Thyroid gland (tissue), 4 donors: ENCODE results near the gene ZMAT3. TPM values are rescaled to one million over a fixed set of nuclear protein-coding genes. Genes with fewer than 3 reads are reported as not detected.
A peak's percentile ranks its signal among the peaks of the same experiment; 100 is the strongest.

Experiments
- DNase-seq, 2 donors: peaks; one replicate each; pipeline ENCODE4 v3.0.0-alpha.2; 2019
- H3K27ac ChIP-seq, 3 donors: fragments of 200-600 bp; sonication (generic); 1 replicate in 2 of 3; 2 replicates in 1 of 3; pipeline ENCODE4 v1.5.1; 2016 to 2019; ENCODE audit warnings: mild to moderate bottlenecking in 1 of 3, moderate library complexity in 1 of 3
- H3K27me3 ChIP-seq: fragments of 200-600 bp; sonication (generic); one replicate; pipeline ENCODE4 v1.5.1; 2019
- H3K36me3 ChIP-seq, 2 donors: fragments of 200-600 bp; sonication (generic); one replicate each; pipeline ENCODE4 v1.5.1; 2016 to 2019
- H3K4me1 ChIP-seq, 2 donors: fragments of 200-600 bp; sonication (generic); one replicate each; pipeline ENCODE4 v1.5.1; 2017 to 2019
- H3K4me3 ChIP-seq, 3 donors: fragments of 200-600 bp; sonication (generic); replicated peaks in 1 of 3; 1 replicate in 2 of 3; 2 replicates in 1 of 3; pipeline ENCODE4 v1.5.1; 2016; ENCODE audit warnings: mild to moderate bottlenecking in 1 of 3
- H3K9me3 ChIP-seq: fragments of 200-600 bp; sonication (generic); one replicate; pipeline ENCODE4 v1.5.1; 2017
- CTCF ChIP-seq, 6 experiments: fragments of 200-600 bp in 3 of 6; fragments of 450-650 bp in 3 of 6; sonication (generic) in 3 of 6; IDR thresholded peaks; one replicate each; pipeline ENCODE4 v1.5.1; 2016 to 2019; ENCODE audit warnings: antibody characterized with exemption in 6 of 6, mild to moderate bottlenecking in 2 of 6, inconsistent platforms in 1 of 6, moderate library complexity in 1 of 6
- POLR2A ChIP-seq, 2 donors: fragments of 450-650 bp; IDR thresholded peaks; one replicate each; pipeline ENCODE4 v1.6.1; 2017; ENCODE audit warnings: antibody characterized with exemption in 2 of 2, mild to moderate bottlenecking in 2 of 2, moderate library complexity in 1 of 2
- whole genome bisulfite sequencing, 2 donors: methylation state at CpG; one replicate each; pipeline ENCODE4 v1.1.5; 2017; 5-methylcytosine and 5-hydroxymethylcytosine counted together
- intact Hi-C: fragments of 100-400 bp; cut with DNase I; formaldehyde crosslinking; loops from one replicate; pipeline ENCODE4 v1.15.1; 2023
- total RNA-seq, 4 donors: library from RNA; depleted of rRNA; stranded (reverse); fragments of >200 nt; gene quantifications; one replicate each; pipeline ENCODE4 v1.2.3, GENCODE V29; 2016

ZMAT3 gene
- total RNA-seq, 4 donors from 2014 or later, result 11.6 to 15.8 (median 13.1) TPM

DNA sequence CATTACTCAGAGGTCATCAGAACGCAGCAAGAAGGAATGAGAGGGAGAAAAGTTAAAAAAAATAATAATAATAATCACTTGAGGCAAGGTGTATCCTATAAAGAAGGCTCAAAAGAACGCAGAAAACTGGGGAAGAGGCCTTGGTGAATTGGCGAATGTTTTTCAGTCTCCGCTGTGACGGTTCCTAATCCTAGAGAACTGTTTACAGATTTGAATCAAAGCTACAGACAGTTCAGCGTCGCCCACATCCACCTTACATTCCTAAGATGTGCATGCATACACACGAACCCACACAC, 634 bp downstream of the ZMAT3 start:
- no peaks in the 10 kb centered on the region for H3K27me3 ChIP-seq
- H3K36me3 ChIP-seq, result peaks cover 7 to 10% of the 10 kb centered on the region in 2 donors
- peaks cover 0 to 4% of the 10 kb centered on the region in 2 donors for H3K4me1 ChIP-seq
- no peak for TF ChIP-seq CTCF (IDR thresholded peaks at IDR 0.05)
- no peak for TF ChIP-seq POLR2A (IDR thresholded peaks at IDR 0.05)
- peak overlapping the region; percentile 36 to 77 (median 73) for H3K4me3 ChIP-seq
- WGBS, 2 donors, result 19 to 27% methylated on average over 8 of the region's 8 CpGs
- no peaks in the 10 kb centered on the region for H3K9me3 ChIP-seq
- peak overlapping the region in 2 of 3 donors; percentile 83 to 86 for H3K27ac ChIP-seq
- intact Hi-C loops, result no loop called here
- DNase-seq, result no peak

- intact Hi-C loops, result no loop called here
Observed at GRCh38 chr3:179069762-179070390, 1.7 kb downstream of the ZMAT3 start.

DNA sequence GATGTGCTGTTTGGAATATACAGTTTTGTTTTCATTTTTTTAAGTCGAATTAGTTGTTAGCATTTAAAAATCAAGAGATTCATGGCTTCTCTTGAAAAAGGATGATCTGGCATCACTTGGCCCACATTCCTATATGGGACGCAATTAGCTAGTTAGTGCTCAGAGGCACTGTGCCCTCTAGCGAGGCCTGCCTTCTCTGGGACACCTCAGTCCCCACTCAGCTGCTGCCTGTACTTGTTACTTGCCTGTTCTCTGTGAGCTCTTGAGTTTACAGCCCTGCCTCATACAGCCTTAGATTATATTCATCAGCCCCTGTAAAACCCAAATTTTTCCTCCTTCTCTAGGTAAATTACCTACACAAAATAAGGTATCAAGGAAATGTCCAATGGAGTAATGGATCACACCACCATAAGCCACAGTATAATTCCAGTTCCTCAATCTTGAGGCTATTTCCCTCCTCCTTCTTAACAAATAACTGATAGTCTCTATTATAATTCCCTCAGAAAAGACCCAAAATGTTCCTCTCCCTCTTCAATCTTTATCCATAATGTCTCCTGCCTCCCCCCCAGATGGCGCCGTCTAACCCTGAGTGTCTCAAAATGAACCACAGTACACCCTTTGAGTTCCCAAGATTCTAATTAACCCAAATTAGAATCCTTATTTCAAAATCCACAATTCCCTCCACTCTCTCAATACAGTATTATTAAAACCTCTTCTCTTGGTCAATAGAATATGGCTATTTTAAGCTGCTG, 2.7 kb downstream of the ZMAT3 start:
- Histone ChIP-seq H3K27ac (no peak overlapping the region), H3K9me3 (no peaks in the 10 kb centered on the region), H3K27me3 (no peaks in the 10 kb centered on the region), H3K4me3 (no peak overlapping the region), H3K36me3 (peaks cover 7 to 12% of the 10 kb centered on the region in 2 donors), H3K4me1 (peaks cover 0 to 4% of the 10 kb centered on the region in 2 donors)
- DNase-seq, result no peak
- intact Hi-C loops, result no loop called here
- TF ChIP-seq CTCF (IDR thresholded peaks at IDR 0.05) (no peak), POLR2A (IDR thresholded peaks at IDR 0.05) (no peak)
- WGBS, 2 donors, result 90 to 93% methylated on average over 5 of the region's 5 CpGs

More at GRCh38 chr3:179069762-179070390, 1.7 kb downstream of the ZMAT3 start:
- TF ChIP-seq CTCF (IDR thresholded peaks at IDR 0.05) (no peak), POLR2A (IDR thresholded peaks at IDR 0.05) (no peak)
- peaks cover 0 to 4% of the 10 kb centered on the region in 2 donors for H3K4me1 ChIP-seq
- no peak overlapping the region for H3K27ac ChIP-seq
- H3K36me3 ChIP-seq, result peaks cover 7 to 10% of the 10 kb centered on the region in 2 donors
- 82 to 83% methylated on average over 1 of the region's 1 CpG for WGBS, 2 donors
- H3K9me3 ChIP-seq, result no peaks in the 10 kb centered on the region
- no peaks in the 10 kb centered on the region for H3K27me3 ChIP-seq
- H3K4me3 ChIP-seq, result no peak overlapping the region
- no peak for DNase-seq

DNA sequence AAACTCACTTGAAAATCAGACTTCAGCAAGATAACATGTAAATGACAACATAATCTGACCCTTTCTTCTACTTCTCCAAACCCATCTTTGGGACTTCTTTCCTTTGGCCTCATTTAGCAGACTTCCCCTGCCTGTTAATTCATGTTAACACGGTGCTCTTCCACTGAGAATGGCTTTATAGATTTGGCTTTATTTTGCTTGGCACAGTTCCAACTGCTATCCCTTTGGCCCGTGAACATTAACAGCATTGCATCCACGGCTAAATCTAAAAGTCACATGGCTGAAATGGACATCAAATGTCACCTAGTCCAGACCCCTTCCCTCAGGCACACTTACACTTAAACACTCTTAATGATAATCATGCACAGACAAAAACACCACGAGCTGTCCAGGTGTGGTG, 3.8 kb downstream of the ZMAT3 start:
- Histone ChIP-seq H3K4me1 (peaks cover 0 to 4% of the 10 kb centered on the region in 2 donors), H3K4me3 (no peak overlapping the region), H3K36me3 (peaks cover 7 to 12% of the 10 kb centered on the region in 2 donors), H3K27me3 (no peaks in the 10 kb centered on the region), H3K27ac (no peak overlapping the region), H3K9me3 (no peaks in the 10 kb centered on the region)
- intact Hi-C loops, result no loop called here
- 61 to 64% methylated on average over 4 of the region's 4 CpGs for WGBS, 2 donors
- TF ChIP-seq CTCF (IDR thresholded peaks at IDR 0.05) (no peak), POLR2A (IDR thresholded peaks at IDR 0.05) (no peak)
- DNase-seq, result no peak

- H3K4me3 ChIP-seq, result no peak overlapping the region
- intact Hi-C loops, result no loop called here
- TF ChIP-seq POLR2A (IDR thresholded peaks at IDR 0.05) (no peak), CTCF (IDR thresholded peaks at IDR 0.05) (no peak)
- DNase-seq, result no peak
- no peaks in the 10 kb centered on the region for H3K9me3 ChIP-seq
- 92 to 100% methylated on average over 1 of the region's 1 CpG for WGBS, 2 donors
- H3K4me1 ChIP-seq, result peaks cover 0 to 3% of the 10 kb centered on the region in 2 donors
- peaks cover 7 to 12% of the 10 kb centered on the region in 2 donors for H3K36me3 ChIP-seq
- H3K27me3 ChIP-seq, result no peaks in the 10 kb centered on the region
- H3K27ac ChIP-seq, result no peak overlapping the region
Observed at GRCh38 chr3:179067291-179067690, 4.3 kb downstream of the ZMAT3 start.
